Choroid plexus epithelial cell (primary cell): ENCODE measurements around the gene AP2S1.

ENCODE experiments used
- DNase-seq: peaks from one replicate; pipeline ENCODE4 v3.0.0-alpha.2; 2010; ENCODE audit warnings: low read depth
- H3K4me3 ChIP-seq: 2 replicates; pipeline ENCODE4 v1.5.1; 2011; ENCODE audit warnings: low read depth, mild to moderate bottlenecking, control low read depth, low read length, moderate library complexity
- CTCF ChIP-seq: conservative IDR thresholded peaks from 2 replicates; pipeline ENCODE4 v1.5.1; 2011; ENCODE audit warnings: low read depth, mild to moderate bottlenecking, control low read depth, inconsistent platforms, low read length, moderate library complexity

AP2S1 gene

DNA sequence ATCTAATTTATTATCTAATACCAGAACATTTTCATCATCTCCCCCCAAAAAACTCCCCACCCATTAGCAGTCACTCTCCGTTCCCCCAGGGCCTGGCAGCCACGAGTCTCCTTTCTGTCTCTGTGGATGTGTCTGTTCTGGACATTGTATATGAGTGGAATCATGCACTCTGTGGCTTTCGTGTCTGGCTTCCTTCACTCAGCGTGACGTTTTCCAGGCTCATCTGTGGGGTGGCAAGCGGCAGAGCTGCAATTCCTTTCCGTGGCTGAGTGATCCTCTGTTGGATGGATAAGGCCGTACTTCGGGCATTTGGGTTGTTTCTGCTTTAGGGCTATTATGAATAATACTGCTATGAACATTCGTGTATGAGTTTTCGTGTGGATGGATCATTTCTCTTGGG is 3.1 kb downstream of the AP2S1 start:
- no peak for TF ChIP-seq CTCF
- H3K4me3 ChIP-seq = no peak overlapping the region
- DNase-seq = no peak

DNA sequence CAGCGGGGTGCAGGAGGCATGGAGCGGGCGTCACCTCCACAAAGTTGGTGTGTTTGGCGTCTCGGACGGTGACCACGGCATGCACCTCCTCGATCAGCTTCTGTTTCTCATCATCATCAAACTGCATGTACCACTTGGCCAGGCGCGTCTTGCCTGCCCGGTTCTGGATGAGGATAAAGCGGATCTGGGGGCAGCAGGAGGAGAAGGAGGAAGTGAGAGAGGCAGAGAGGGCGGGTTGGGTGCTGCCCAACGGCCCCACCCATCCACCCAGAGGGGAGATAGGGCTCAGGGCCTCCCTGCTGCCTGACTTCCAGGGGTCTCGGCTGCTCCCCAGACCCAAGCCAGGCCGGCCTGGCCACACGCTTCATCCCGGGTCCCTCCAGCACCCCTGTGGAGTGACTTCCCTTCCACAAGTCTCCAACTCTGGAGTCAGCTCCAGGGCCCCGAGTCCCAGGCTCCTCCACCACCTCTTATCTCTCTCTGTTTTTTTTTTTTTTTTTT is 4.6 kb downstream of the AP2S1 start:
- no peak overlapping the region for H3K4me3 ChIP-seq

GRCh38 chr19:46844067-46844489 is 6.6 kb downstream of the AP2S1 start:
- no peak overlapping the region for H3K4me3 ChIP-seq
- TF ChIP-seq CTCF = no peak
- peak; percentile 60 for DNase-seq

More for the DNA sequence above, 4.6 kb downstream of the AP2S1 start:
- TF ChIP-seq CTCF = no peak
- no peak for DNase-seq

DNA sequence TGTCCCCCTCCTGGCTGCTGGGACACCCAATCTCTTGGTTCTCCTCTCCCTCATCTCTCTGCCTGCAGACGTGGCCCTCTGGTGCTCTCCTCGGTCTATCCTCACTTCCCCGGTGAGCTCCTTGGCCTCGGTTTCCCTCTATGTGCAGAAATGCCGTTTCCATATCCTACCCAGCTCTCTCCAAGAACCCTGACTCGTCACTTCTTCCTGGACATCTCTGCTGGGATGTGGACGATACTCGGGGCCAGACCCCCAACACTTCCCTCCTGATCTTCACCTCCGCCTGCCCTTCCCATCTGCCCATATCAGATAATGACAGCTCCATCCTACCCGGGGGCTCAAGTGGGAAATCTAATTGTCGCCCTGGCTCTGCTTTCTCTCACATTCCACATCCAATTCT is 7.9 kb downstream of the AP2S1 start:
- TF ChIP-seq CTCF = no peak
- DNase-seq = no peak
- no peak overlapping the region for H3K4me3 ChIP-seq

DNA sequence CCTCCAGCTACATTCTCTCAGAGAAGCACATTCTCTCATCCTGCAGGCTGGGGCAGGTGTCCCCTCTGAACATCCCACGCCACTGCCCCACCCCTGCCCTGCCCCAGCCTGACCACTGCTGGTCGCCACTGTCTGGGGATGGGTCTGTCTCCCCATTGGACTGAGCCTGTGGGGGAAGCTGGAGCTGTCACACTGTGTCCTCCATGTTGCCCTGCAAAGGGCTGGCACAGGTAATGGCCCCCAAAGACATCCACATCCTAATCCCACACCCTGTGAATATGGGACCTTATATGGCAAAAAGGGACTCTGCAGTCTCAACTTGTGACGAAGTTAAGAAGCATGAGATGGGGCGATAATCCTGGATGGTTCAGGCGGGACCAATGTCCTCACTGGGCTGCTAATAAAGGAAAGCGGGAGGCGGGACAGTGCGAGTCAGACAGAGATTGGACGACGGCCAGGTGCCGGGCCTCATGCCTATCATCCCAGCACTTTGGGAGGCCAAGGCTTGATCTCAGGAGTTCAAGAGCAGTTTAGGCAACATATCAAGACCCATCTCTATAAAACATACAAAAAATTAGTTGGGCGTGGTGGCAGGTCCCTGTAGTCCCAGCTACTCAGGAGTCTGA is 9.1 kb downstream of the AP2S1 start:
- peak; percentile 48 for DNase-seq
- no peak overlapping the region for H3K4me3 ChIP-seq
- no peak for TF ChIP-seq CTCF

GRCh38 chr19:46840498-46840942 is 10.1 kb downstream of the AP2S1 start:
- no peak overlapping the region for H3K4me3 ChIP-seq
- peak; percentile 80 for DNase-seq
- peak; percentile 87 for TF ChIP-seq CTCF
